ENCODE measurements around the gene ARFGEF3.

GRCh38 chr6:138257638-138258040, 95.9 kb downstream of the ARFGEF3 start:
- TF ChIP-seq POLR2A (IDR thresholded peaks at IDR 0.05; ENCODE audit: low read length) (no peak), GATA1 (IDR thresholded peaks at IDR 0.05; ENCODE audit: low read depth, low read length) (no peak)
